ENCODE data around the gene PARD3B. TPM values are rescaled to one million over a fixed set of nuclear protein-coding genes. Genes with fewer than 3 reads are reported as not detected.

Gene PARD3B
- total RNA-seq, 1 experiment from 2014 or later = 2.0 TPM

GRCh38 chr2:205321231-205321630 lies 776.0 kb downstream of the PARD3B start:
- Histone ChIP-seq H3K27me3 (ENCODE audit: insufficient read depth, low read length) (no peaks in the 10 kb centered on the region), H3K9me2 (ENCODE audit: insufficient read depth) (no peaks in the 10 kb centered on the region), H3K9me3 (ENCODE audit: control insufficient read depth in 1 of 2, insufficient read depth in 1 of 2, low read depth in 1 of 2, low read length in 2 of 2) (peaks cover 3 to 5% of the 10 kb centered on the region in 2 experiments; a peak in 2 of 4 replicates), H4K20me1 (ENCODE audit: insufficient read depth) (no peaks in the 10 kb centered on the region), H3K4me2 (ENCODE audit: low read length) (no peak overlapping the region), H3K4me1 (ENCODE audit: control insufficient read depth in 1 of 2, insufficient read depth in 2 of 2, low read length in 2 of 2) (no peaks in the 10 kb centered on the region), H3K36me3 (ENCODE audit: control insufficient read depth in 1 of 2, insufficient read depth in 2 of 2, low read length in 2 of 2) (no peaks in the 10 kb centered on the region), H2AFZ (ENCODE audit: low read depth, low read length, poor library complexity, severe bottlenecking) (no peak overlapping the region), H3K4me3 (replicated peaks in 1 of 2; ENCODE audit: low read depth in 1 of 2, low read length in 2 of 2) (no peak overlapping the region), H3K79me2 (ENCODE audit: insufficient read depth, low read length) (no peaks in the 10 kb centered on the region), H3K27ac (ENCODE audit: low read depth, low read length) (no peak overlapping the region), H3K9ac (ENCODE audit: low read length) (no peak overlapping the region)
- BruUV-seq (replicated peaks) = no TSS peak
- POLR2A ChIA-PET = no interaction called here
- intact Hi-C loops (cut with micrococcal nuclease) = no loop called here
- CTCF ChIA-PET = no interaction called here
- RAD21 ChIA-PET (ENCODE audit: low non-redundant PET in 1 of 2, low total read pairs in 2 of 2, uncharacterized antibody in 2 of 2, unreplicated experiment in 2 of 2) = no interaction called here
- ATAC-seq (no peak), DNase-seq (ENCODE audit: low read depth, low spot score) (no peak)
- no peak for TF ChIP-seq ZFX (IDR thresholded peaks at IDR 0.05)
- no peak for TF ChIP-seq SIN3A (IDR thresholded peaks at IDR 0.05; ENCODE audit: low read depth)
- TF ChIP-seq CBX3 (IDR thresholded peaks at IDR 0.05; ENCODE audit: low read depth) = no peak
- no peak for TF ChIP-seq ATF3 (IDR thresholded peaks at IDR 0.05)
- no peak for TF ChIP-seq SRF (IDR thresholded peaks at IDR 0.05; ENCODE audit: low read depth)
- TF ChIP-seq, protein P1, sequence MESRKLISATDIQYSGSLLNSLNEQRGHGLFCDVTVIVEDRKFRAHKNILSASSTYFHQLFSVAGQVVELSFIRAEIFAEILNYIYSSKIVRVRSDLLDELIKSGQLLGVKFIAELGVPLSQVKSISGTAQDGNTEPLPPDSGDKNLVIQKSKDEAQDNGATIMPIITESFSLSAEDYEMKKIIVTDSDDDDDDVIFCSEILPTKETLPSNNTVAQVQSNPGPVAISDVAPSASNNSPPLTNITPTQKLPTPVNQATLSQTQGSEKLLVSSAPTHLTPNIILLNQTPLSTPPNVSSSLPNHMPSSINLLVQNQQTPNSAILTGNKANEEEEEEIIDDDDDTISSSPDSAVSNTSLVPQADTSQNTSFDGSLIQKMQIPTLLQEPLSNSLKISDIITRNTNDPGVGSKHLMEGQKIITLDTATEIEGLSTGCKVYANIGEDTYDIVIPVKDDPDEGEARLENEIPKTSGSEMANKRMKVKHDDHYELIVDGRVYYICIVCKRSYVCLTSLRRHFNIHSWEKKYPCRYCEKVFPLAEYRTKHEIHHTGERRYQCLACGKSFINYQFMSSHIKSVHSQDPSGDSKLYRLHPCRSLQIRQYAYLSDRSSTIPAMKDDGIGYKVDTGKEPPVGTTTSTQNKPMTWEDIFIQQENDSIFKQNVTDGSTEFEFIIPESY (IDR thresholded peaks at IDR 0.05; ENCODE audit: extremely low read depth, insufficient replicate concordance, low read length) = no peak
- no peak for TF ChIP-seq SP1 (IDR thresholded peaks at IDR 0.05; ENCODE audit: low read depth)
- no peak for TF ChIP-seq REST (IDR thresholded peaks at IDR 0.05; ENCODE audit: low read depth)
- TF ChIP-seq CEBPB (IDR thresholded peaks at IDR 0.05; ENCODE audit: low read depth) = no peak
- no peak for TF ChIP-seq FOSL1 (IDR thresholded peaks at IDR 0.05; ENCODE audit: low read depth)
- TF ChIP-seq YY1 (IDR thresholded peaks at IDR 0.05; ENCODE audit: extremely low read depth, insufficient replicate concordance, low read depth, low read length) = no peak
- no peak for TF ChIP-seq TCF7L2 (IDR thresholded peaks at IDR 0.05; ENCODE audit: borderline replicate concordance, extremely low read depth, insufficient read depth, insufficient read length)
- TF ChIP-seq EZH2 (IDR thresholded peaks at IDR 0.05) = no peak
- TF ChIP-seq ZNF274 (IDR thresholded peaks at IDR 0.05; ENCODE audit: low read depth, low read length) = no peak
- no peak for TF ChIP-seq JUND (IDR thresholded peaks at IDR 0.05)
- TF ChIP-seq, protein P2, sequence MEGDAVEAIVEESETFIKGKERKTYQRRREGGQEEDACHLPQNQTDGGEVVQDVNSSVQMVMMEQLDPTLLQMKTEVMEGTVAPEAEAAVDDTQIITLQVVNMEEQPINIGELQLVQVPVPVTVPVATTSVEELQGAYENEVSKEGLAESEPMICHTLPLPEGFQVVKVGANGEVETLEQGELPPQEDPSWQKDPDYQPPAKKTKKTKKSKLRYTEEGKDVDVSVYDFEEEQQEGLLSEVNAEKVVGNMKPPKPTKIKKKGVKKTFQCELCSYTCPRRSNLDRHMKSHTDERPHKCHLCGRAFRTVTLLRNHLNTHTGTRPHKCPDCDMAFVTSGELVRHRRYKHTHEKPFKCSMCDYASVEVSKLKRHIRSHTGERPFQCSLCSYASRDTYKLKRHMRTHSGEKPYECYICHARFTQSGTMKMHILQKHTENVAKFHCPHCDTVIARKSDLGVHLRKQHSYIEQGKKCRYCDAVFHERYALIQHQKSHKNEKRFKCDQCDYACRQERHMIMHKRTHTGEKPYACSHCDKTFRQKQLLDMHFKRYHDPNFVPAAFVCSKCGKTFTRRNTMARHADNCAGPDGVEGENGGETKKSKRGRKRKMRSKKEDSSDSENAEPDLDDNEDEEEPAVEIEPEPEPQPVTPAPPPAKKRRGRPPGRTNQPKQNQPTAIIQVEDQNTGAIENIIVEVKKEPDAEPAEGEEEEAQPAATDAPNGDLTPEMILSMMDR (IDR thresholded peaks at IDR 0.05 in 2 of 3, conservative IDR thresholded peaks at IDR 0.05 in 1 of 3; ENCODE audit: borderline replicate concordance in 1 of 3, insufficient read depth in 1 of 3, low read depth in 2 of 3, low read length in 2 of 3) = no peak
- no peak for TF ChIP-seq POLR2A (IDR thresholded peaks at IDR 0.05; ENCODE audit: borderline replicate concordance, extremely low read depth, insufficient read depth, insufficient read length)
- no peak for TF ChIP-seq POLR2AphosphoS5 (IDR thresholded peaks at IDR 0.05; ENCODE audit: low read depth, low read length)
